Activated CD4-positive, alpha-beta memory T cell treated with anti-CD3 and anti-CD28 coated beads, Interleukin-2, amount 10 ng/mL, durations not matched to agents 7 days and 5 days (primary cell): ENCODE data around the gene ANTXR1. TPM values are rescaled to one million over a fixed set of nuclear protein-coding genes. Genes with fewer than 3 reads are reported as not detected.
"Not testable (repeated sequence)": the region's sequence is repeated elsewhere in the genome, so short reads cannot be mapped to it uniquely, and the experiment has no call there.

Experiments
- CTCF ChIA-PET: fragments of 350-600 bp; sonication (Branson Sonifier 250); formaldehyde crosslinking; loops from one replicate; lab custom pipeline; 2021; ENCODE audit warnings: antibody characterized with exemption, inconsistent platforms; lab: Charles Lee
- POLR2A ChIA-PET: fragments of 350-600 bp; sonication (Branson Sonifier 250); formaldehyde crosslinking; loops from one replicate; lab custom pipeline; 2021; ENCODE audit warnings: antibody characterized with exemption; lab: Charles Lee
- DNase-seq: peaks from one replicate; pipeline ENCODE4 v3.0.0-alpha.2; 2020
- H3K27ac Mint-ChIP-seq: one replicate; pipeline ENCODE4 v1.8.0; 2021; ENCODE audit warnings: mild to moderate bottlenecking, mixed read lengths
- H3K27me3 Mint-ChIP-seq: one replicate; pipeline ENCODE4 v1.8.0; 2021; ENCODE audit warnings: mixed read lengths
- H3K36me3 Mint-ChIP-seq: one replicate; pipeline ENCODE4 v1.8.0; 2021; ENCODE audit warnings: low read depth, mixed read lengths
- H3K4me1 Mint-ChIP-seq: one replicate; pipeline ENCODE4 v1.8.0; 2021; ENCODE audit warnings: mixed read lengths
- H3K4me3 Mint-ChIP-seq: one replicate; pipeline ENCODE4 v1.8.0; 2021; ENCODE audit warnings: mild to moderate bottlenecking, mixed read lengths
- H3K9me3 Mint-ChIP-seq: one replicate; pipeline ENCODE4 v1.8.0; 2021; ENCODE audit warnings: mixed read lengths
- total RNA-seq, 2 experiments: library from RNA; stranded (reverse); gene quantifications; one replicate each; pipeline ENCODE4 v1.2.3, GENCODE V29; 2021

ANTXR1 gene
- total RNA-seq, 2 experiments from 2014 or later = not detected

GRCh38 chr2:69241664-69242514 lies 228.9 kb downstream of the ANTXR1 start:
- H3K27me3 Mint-ChIP-seq = peaks cover 25% of the 10 kb centered on the region
- no peak overlapping the region for H3K27ac Mint-ChIP-seq
- DNase-seq = no peak
- CTCF ChIA-PET = no interaction called here
- no peaks in the 10 kb centered on the region for H3K4me1 Mint-ChIP-seq
- H3K4me3 Mint-ChIP-seq = no peak overlapping the region
- no peaks in the 10 kb centered on the region for H3K36me3 Mint-ChIP-seq
- no peaks in the 10 kb centered on the region for H3K9me3 Mint-ChIP-seq
- POLR2A ChIA-PET = no interaction called here

GRCh38 chr2:69242651-69243051 lies 229.7 kb downstream of the ANTXR1 start:
- no peak for DNase-seq
- H3K4me1 Mint-ChIP-seq = no peaks in the 10 kb centered on the region
- H3K4me3 Mint-ChIP-seq = no peak overlapping the region
- H3K9me3 Mint-ChIP-seq = no peaks in the 10 kb centered on the region
- H3K27me3 Mint-ChIP-seq = peaks cover 29% of the 10 kb centered on the region
- no peak overlapping the region for H3K27ac Mint-ChIP-seq
- CTCF ChIA-PET = no interaction called here
- POLR2A ChIA-PET = no interaction called here
- no peaks in the 10 kb centered on the region for H3K36me3 Mint-ChIP-seq

GRCh38 chr2:69243652-69244051 lies 230.7 kb downstream of the ANTXR1 start:
- Mint-ChIP-seq H3K27ac (no peak overlapping the region), H3K4me1 (no peaks in the 10 kb centered on the region)

GRCh38 chr2:69244882-69245281 lies 231.9 kb downstream of the ANTXR1 start:
- Mint-ChIP-seq H3K9me3 (no peaks in the 10 kb centered on the region), H3K27ac (no peak overlapping the region), H3K27me3 (peaks cover 30% of the 10 kb centered on the region), H3K4me3 (no peak overlapping the region), H3K36me3 (no peaks in the 10 kb centered on the region), H3K4me1 (no peaks in the 10 kb centered on the region)
- ChIA-PET CTCF (no interaction called here), POLR2A (no interaction called here)
- DNase-seq = no peak

More at GRCh38 chr2:69243652-69244051, 230.7 kb downstream of the ANTXR1 start:
- Mint-ChIP-seq H3K9me3 (no peaks in the 10 kb centered on the region), H3K36me3 (no peaks in the 10 kb centered on the region), H3K27me3 (peaks cover 26% of the 10 kb centered on the region), H3K4me3 (no peak overlapping the region)
- CTCF ChIA-PET = no interaction called here
- DNase-seq = no peak
- POLR2A ChIA-PET = no interaction called here

GRCh38 chr2:69247583-69247982 lies 234.6 kb downstream of the ANTXR1 start:
- no peaks in the 10 kb centered on the region for H3K4me1 Mint-ChIP-seq
- no peak overlapping the region for H3K4me3 Mint-ChIP-seq
- ChIA-PET CTCF (interaction anchor here (0.5 kb wide), 1 partner anchor 232 kb away, joined by 3 read pairs; no protein-coding TSS in a partner anchor), POLR2A (no interaction called here)
- no peak overlapping the region for H3K27ac Mint-ChIP-seq
- no peaks in the 10 kb centered on the region for H3K36me3 Mint-ChIP-seq
- H3K9me3 Mint-ChIP-seq = no peaks in the 10 kb centered on the region
- no peak for DNase-seq
- peaks cover 41% of the 10 kb centered on the region for H3K27me3 Mint-ChIP-seq

- H3K4me1 Mint-ChIP-seq = no peaks in the 10 kb centered on the region
- H3K27me3 Mint-ChIP-seq = peaks cover 42% of the 10 kb centered on the region
- H3K9me3 Mint-ChIP-seq = no peaks in the 10 kb centered on the region
- DNase-seq = no peak
- H3K4me3 Mint-ChIP-seq = no peak overlapping the region
- H3K36me3 Mint-ChIP-seq = no peaks in the 10 kb centered on the region
- ChIA-PET CTCF (interaction anchor here (0.5 kb wide), 1 partner anchor 233 kb away, joined by 3 read pairs; no protein-coding TSS in a partner anchor), POLR2A (no interaction called here)
- no peak overlapping the region for H3K27ac Mint-ChIP-seq
Measured at GRCh38 chr2:69248232-69248631, 235.3 kb downstream of the ANTXR1 start.

GRCh38 chr2:69250981-69251380 lies 238.0 kb downstream of the ANTXR1 start:
- DNase-seq = no peak
- H3K36me3 Mint-ChIP-seq = no peaks in the 10 kb centered on the region
- CTCF ChIA-PET = no interaction called here
- H3K4me3 Mint-ChIP-seq = no peak overlapping the region
- H3K27me3 Mint-ChIP-seq = peaks cover 46% of the 10 kb centered on the region
- no peak overlapping the region for H3K27ac Mint-ChIP-seq
- no peaks in the 10 kb centered on the region for H3K9me3 Mint-ChIP-seq
- POLR2A ChIA-PET = no interaction called here
- no peaks in the 10 kb centered on the region for H3K4me1 Mint-ChIP-seq

- DNase-seq = no peak
- no peaks in the 10 kb centered on the region for H3K9me3 Mint-ChIP-seq
- H3K4me1 Mint-ChIP-seq = no peaks in the 10 kb centered on the region
- no peak overlapping the region for H3K4me3 Mint-ChIP-seq
- ChIA-PET CTCF (no interaction called here), POLR2A (no interaction called here)
- no peaks in the 10 kb centered on the region for H3K36me3 Mint-ChIP-seq
- H3K27ac Mint-ChIP-seq = no peak overlapping the region
- H3K27me3 Mint-ChIP-seq = peaks cover 45% of the 10 kb centered on the region
Measured at GRCh38 chr2:69251943-69252342, 239.0 kb downstream of the ANTXR1 start.

GRCh38 chr2:69253112-69253511 lies 240.1 kb downstream of the ANTXR1 start:
- ChIA-PET POLR2A (no interaction called here), CTCF (no interaction called here)
- H3K4me3 Mint-ChIP-seq = no peak overlapping the region
- no peaks in the 10 kb centered on the region for H3K4me1 Mint-ChIP-seq
- DNase-seq = no peak
- no peaks in the 10 kb centered on the region for H3K9me3 Mint-ChIP-seq
- no peak overlapping the region for H3K27ac Mint-ChIP-seq
- H3K27me3 Mint-ChIP-seq = peaks cover 47% of the 10 kb centered on the region
- H3K36me3 Mint-ChIP-seq = no peaks in the 10 kb centered on the region

GRCh38 chr2:69253611-69254301 lies 240.8 kb downstream of the ANTXR1 start:
- CTCF ChIA-PET = no interaction called here
- Mint-ChIP-seq H3K36me3 (no peaks in the 10 kb centered on the region), H3K27ac (no peak overlapping the region), H3K9me3 (peaks cover 4% of the 10 kb centered on the region), H3K4me3 (no peak overlapping the region), H3K27me3 (peaks cover 50% of the 10 kb centered on the region), H3K4me1 (no peaks in the 10 kb centered on the region)
- no peak for DNase-seq
- POLR2A ChIA-PET = no interaction called here

GRCh38 chr2:69255760-69256159 lies 242.8 kb downstream of the ANTXR1 start:
- Mint-ChIP-seq H3K36me3 (peaks cover 3% of the 10 kb centered on the region), H3K4me3 (no peak overlapping the region), H3K4me1 (no peaks in the 10 kb centered on the region), H3K27ac (no peak overlapping the region), H3K27me3 (peaks cover 39% of the 10 kb centered on the region), H3K9me3 (peaks cover 14% of the 10 kb centered on the region)
- DNase-seq = no peak
- POLR2A ChIA-PET = no interaction called here
- CTCF ChIA-PET = no interaction called here

- H3K36me3 Mint-ChIP-seq, CTCF ChIA-PET, H3K4me3 Mint-ChIP-seq, H3K4me1 Mint-ChIP-seq, DNase-seq, POLR2A ChIA-PET, H3K27ac Mint-ChIP-seq: not testable (repeated sequence)
- H3K9me3 Mint-ChIP-seq = peaks cover 20% of the 10 kb centered on the region
- peaks cover 25% of the 10 kb centered on the region for H3K27me3 Mint-ChIP-seq
Measured at GRCh38 chr2:69259994-69260591, 247.1 kb downstream of the ANTXR1 start.

GRCh38 chr2:69260666-69261065 lies 247.7 kb downstream of the ANTXR1 start:
- peaks cover 29% of the 10 kb centered on the region for H3K27me3 Mint-ChIP-seq
- no peaks in the 10 kb centered on the region for H3K4me1 Mint-ChIP-seq
- H3K9me3 Mint-ChIP-seq = peaks cover 20% of the 10 kb centered on the region
- H3K27ac Mint-ChIP-seq = no peak overlapping the region
- peaks cover 3% of the 10 kb centered on the region for H3K36me3 Mint-ChIP-seq
- ChIA-PET POLR2A (no interaction called here), CTCF (no interaction called here)
- DNase-seq = no peak
- no peak overlapping the region for H3K4me3 Mint-ChIP-seq
